Trophoblast cell (in vitro differentiated cells and primary cell): ENCODE results near the gene SLC17A4.

Experiments used
- DNase-seq, 2 donors: peaks; one replicate each; pipeline ENCODE4 v3.0.0-alpha.2; 2016
- H2AFZ ChIP-seq: 2 replicates; pipeline ENCODE4 v1.6.1; 2013; ENCODE audit warnings: low read length, moderate library complexity, mild to moderate bottlenecking; ENCODE audit not compliant: insufficient read depth, poor library complexity
- H2AK5ac ChIP-seq: 2 replicates; pipeline ENCODE4 v1.6.1; 2013; ENCODE audit warnings: mild to moderate bottlenecking, low read length
- H2BK120ac ChIP-seq: 2 replicates; pipeline ENCODE4 v1.6.1; 2013; ENCODE audit warnings: low read length, mild to moderate bottlenecking, moderate library complexity; ENCODE audit not compliant: insufficient read depth, poor library complexity
- H2BK12ac ChIP-seq: 2 replicates; pipeline ENCODE4 v1.6.1; 2013; ENCODE audit warnings: mild to moderate bottlenecking, low read length, moderate library complexity
- H2BK5ac ChIP-seq: 2 replicates; pipeline ENCODE4 v1.6.1; 2013; ENCODE audit warnings: low read length, low read depth, moderate library complexity, mild to moderate bottlenecking; ENCODE audit not compliant: poor library complexity
- H3K14ac ChIP-seq: 2 replicates; pipeline ENCODE4 v1.6.1; 2013; ENCODE audit warnings: mild to moderate bottlenecking, low read length
- H3K18ac ChIP-seq: 2 replicates; pipeline ENCODE4 v1.6.1; 2013; ENCODE audit warnings: mild to moderate bottlenecking, low read length
- H3K23ac ChIP-seq: 2 replicates; pipeline ENCODE4 v1.6.1; 2013; ENCODE audit warnings: low read length
- H3K27ac ChIP-seq: 2 replicates; pipeline ENCODE4 v1.5.1; 2013; ENCODE audit warnings: low read depth, mild to moderate bottlenecking, inconsistent platforms, low read length, moderate library complexity
- H3K27me3 ChIP-seq: 2 replicates; pipeline ENCODE4 v1.6.1; 2013; ENCODE audit warnings: inconsistent platforms, mild to moderate bottlenecking, low read length, moderate library complexity; ENCODE audit not compliant: insufficient read depth
- H3K36me3 ChIP-seq, 2 experiments: 1 replicate in 1 of 2; 2 replicates in 1 of 2; pipeline ENCODE4 v1.6.1; 2013; ENCODE audit warnings: low read length in 2 of 2, mild to moderate bottlenecking in 2 of 2, moderate library complexity in 1 of 2; ENCODE audit not compliant: insufficient read depth in 2 of 2, control insufficient read depth in 1 of 2
- H3K4ac ChIP-seq: 2 replicates; pipeline ENCODE4 v1.6.1; 2013; ENCODE audit warnings: low read depth, mild to moderate bottlenecking, low read length, moderate library complexity
- H3K4me1 ChIP-seq, 2 experiments: 1 replicate in 1 of 2; 2 replicates in 1 of 2; pipeline ENCODE4 v1.6.1; 2013; ENCODE audit warnings: low read length in 2 of 2, mild to moderate bottlenecking in 2 of 2, moderate library complexity in 1 of 2; ENCODE audit not compliant: insufficient read depth in 2 of 2, control insufficient read depth in 1 of 2
- H3K4me2 ChIP-seq: 2 replicates; pipeline ENCODE4 v1.6.1; 2013; ENCODE audit warnings: inconsistent platforms, mild to moderate bottlenecking, low read length, moderate library complexity
- H3K4me3 ChIP-seq: 2 replicates; pipeline ENCODE4 v1.5.1; 2013; ENCODE audit warnings: mild to moderate bottlenecking, low read depth, low read length, inconsistent platforms
- H3K79me1 ChIP-seq: one replicate; pipeline ENCODE4 v1.6.1; 2013; ENCODE audit warnings: low read length
- H3K79me2 ChIP-seq: 2 replicates; pipeline ENCODE4 v1.6.1; 2013; ENCODE audit warnings: low read length, mild to moderate bottlenecking; ENCODE audit not compliant: control insufficient read depth, insufficient read depth, poor library complexity
- H3K9ac ChIP-seq: 2 replicates; pipeline ENCODE4 v1.6.1; 2013; ENCODE audit warnings: mild to moderate bottlenecking, low read length
- H3K9me3 ChIP-seq: 2 replicates; pipeline ENCODE4 v1.6.1; 2013; ENCODE audit warnings: low read depth, mild to moderate bottlenecking, control low read depth, inconsistent platforms, low read length; ENCODE audit not compliant: insufficient read depth
- H4K12ac ChIP-seq: 2 replicates; pipeline ENCODE4 v1.6.1; 2013; ENCODE audit warnings: low read depth, mild to moderate bottlenecking, low read length, moderate library complexity
- H4K8ac ChIP-seq: 2 replicates; pipeline ENCODE4 v1.6.1; 2013; ENCODE audit warnings: low read depth, mild to moderate bottlenecking, low read length, moderate library complexity
- H4K91ac ChIP-seq: one replicate; pipeline ENCODE4 v1.6.1; 2013; ENCODE audit warnings: low read depth, mild to moderate bottlenecking, low read length, moderate library complexity
- WGBS: extraction: QIAGEN DNeasy Blood & Tissue Kit; methylation state at CpG from one replicate; pipeline ENCODE4 v1.1.7; 2013; ENCODE audit warnings: missing lambda C conversion rate; ENCODE audit not compliant: insufficient read length, insufficient coverage; ENCODE audit errors: extremely low coverage; 5-methylcytosine and 5-hydroxymethylcytosine counted together

Gene SLC17A4

GRCh38 chr6:25829375-25829774, 74.8 kb downstream of the SLC17A4 start:
- no peak overlapping the region for H3K18ac ChIP-seq
- H2AK5ac ChIP-seq = no peak overlapping the region
- no peak for DNase-seq
- no peak overlapping the region for H2BK5ac ChIP-seq
- no peaks in the 10 kb centered on the region for H3K36me3 ChIP-seq
- no peak overlapping the region for H4K8ac ChIP-seq
- no peak overlapping the region for H2AFZ ChIP-seq
- no peak overlapping the region for H3K23ac ChIP-seq
- no peak overlapping the region for H3K4me3 ChIP-seq
- no peaks in the 10 kb centered on the region for H3K27me3 ChIP-seq
- H3K79me1 ChIP-seq = no peaks in the 10 kb centered on the region
- no peak overlapping the region for H3K4me2 ChIP-seq
- H3K79me2 ChIP-seq = no peaks in the 10 kb centered on the region
- H3K9me3 ChIP-seq = no peaks in the 10 kb centered on the region
- H3K14ac ChIP-seq = no peak overlapping the region
- no peak overlapping the region for H2BK12ac ChIP-seq
- no peak overlapping the region for H2BK120ac ChIP-seq
- no CpG with 5 or more reads among the region's 1 CpG for WGBS
- no peak overlapping the region for H3K9ac ChIP-seq
- no peak overlapping the region for H3K27ac ChIP-seq
- no peak overlapping the region for H4K91ac ChIP-seq
- H3K4ac ChIP-seq = no peak overlapping the region
- no peaks in the 10 kb centered on the region for H3K4me1 ChIP-seq
- H4K12ac ChIP-seq = no peak overlapping the region

GRCh38 chr6:25830458-25830857, 75.9 kb downstream of the SLC17A4 start:
- H4K12ac ChIP-seq = no peak overlapping the region
- no peak overlapping the region for H2AFZ ChIP-seq
- no peaks in the 10 kb centered on the region for H3K4me1 ChIP-seq
- no peak overlapping the region for H2BK120ac ChIP-seq
- no peak overlapping the region for H3K4me2 ChIP-seq
- H3K27me3 ChIP-seq = no peaks in the 10 kb centered on the region
- DNase-seq = no peak
- H3K18ac ChIP-seq = no peak overlapping the region
- no CpG with 5 or more reads among the region's 4 CpGs for WGBS
- H3K23ac ChIP-seq = no peak overlapping the region
- H2BK12ac ChIP-seq = no peak overlapping the region
- no peaks in the 10 kb centered on the region for H3K9me3 ChIP-seq
- no peak overlapping the region for H3K4ac ChIP-seq
- no peak overlapping the region for H3K9ac ChIP-seq
- H2AK5ac ChIP-seq = no peak overlapping the region
- no peaks in the 10 kb centered on the region for H3K79me1 ChIP-seq
- H3K14ac ChIP-seq = no peak overlapping the region
- H4K8ac ChIP-seq = no peak overlapping the region
- H3K79me2 ChIP-seq = no peaks in the 10 kb centered on the region
- no peak overlapping the region for H2BK5ac ChIP-seq
- no peak overlapping the region for H3K27ac ChIP-seq
- no peaks in the 10 kb centered on the region for H3K36me3 ChIP-seq
- no peak overlapping the region for H4K91ac ChIP-seq
- H3K4me3 ChIP-seq = no peak overlapping the region
